ENCODE data around the gene KLHL29. TPM values are rescaled to one million over a fixed set of nuclear protein-coding genes. Genes with fewer than 3 reads are reported as not detected.

The KLHL29 gene
- total RNA-seq, 1 experiment from 2014 or later: 4.3 TPM

- no peak for DNase-seq (ENCODE audit: extremely low read depth, low read depth)
These were observed 139.3 kb downstream of the KLHL29 start for GRCh38 chr2:23524261-23524706.

- DNase-seq (ENCODE audit: extremely low read depth, low read depth): no peak
These were observed 140.3 kb downstream of the KLHL29 start for GRCh38 chr2:23525137-23525765.

- no peak for DNase-seq (ENCODE audit: extremely low read depth, low read depth)
These were observed 141.1 kb downstream of the KLHL29 start for GRCh38 chr2:23526114-23526513.

- DNase-seq (ENCODE audit: extremely low read depth, low read depth): no peak
These were observed 142.1 kb downstream of the KLHL29 start for GRCh38 chr2:23526835-23527790.

GRCh38 chr2:23528171-23528570 lies 143.2 kb downstream of the KLHL29 start:
- DNase-seq (ENCODE audit: extremely low read depth, low read depth): no peak

- no peak for DNase-seq (ENCODE audit: extremely low read depth, low read depth)
These were observed 143.7 kb downstream of the KLHL29 start for GRCh38 chr2:23528690-23529089.

- DNase-seq (ENCODE audit: extremely low read depth, low read depth): no peak
These were observed 144.7 kb downstream of the KLHL29 start for GRCh38 chr2:23529659-23530058.

- no peak for DNase-seq (ENCODE audit: extremely low read depth, low read depth)
These were observed 145.4 kb downstream of the KLHL29 start for GRCh38 chr2:23530206-23530908.

GRCh38 chr2:23530909-23531276 lies 145.9 kb downstream of the KLHL29 start:
- no peak for DNase-seq (ENCODE audit: extremely low read depth, low read depth)

GRCh38 chr2:23531280-23531679 lies 146.3 kb downstream of the KLHL29 start:
- DNase-seq (ENCODE audit: extremely low read depth, low read depth): no peak

GRCh38 chr2:23531881-23532280 lies 146.9 kb downstream of the KLHL29 start:
- DNase-seq (ENCODE audit: extremely low read depth, low read depth): no peak

- no peak for DNase-seq (ENCODE audit: extremely low read depth, low read depth)
These were observed 147.7 kb downstream of the KLHL29 start for GRCh38 chr2:23532391-23533337.

- no peak for DNase-seq (ENCODE audit: extremely low read depth, low read depth)
These were observed 148.3 kb downstream of the KLHL29 start for GRCh38 chr2:23533338-23533695.

GRCh38 chr2:23534771-23535170 lies 149.8 kb downstream of the KLHL29 start:
- DNase-seq (ENCODE audit: extremely low read depth, low read depth): no peak

GRCh38 chr2:23536326-23536725 lies 151.3 kb downstream of the KLHL29 start:
- no peak for DNase-seq (ENCODE audit: extremely low read depth, low read depth)

- DNase-seq (ENCODE audit: extremely low read depth, low read depth): no peak
These were observed 153.0 kb downstream of the KLHL29 start for GRCh38 chr2:23537991-23538390.

GRCh38 chr2:23538566-23538965 lies 153.6 kb downstream of the KLHL29 start:
- no peak for DNase-seq (ENCODE audit: extremely low read depth, low read depth)

- DNase-seq (ENCODE audit: extremely low read depth, low read depth): no peak
These were observed 155.9 kb downstream of the KLHL29 start for GRCh38 chr2:23540804-23541360.

- DNase-seq (ENCODE audit: extremely low read depth, low read depth): no peak
These were observed 156.7 kb downstream of the KLHL29 start for GRCh38 chr2:23541503-23542229.
